ENCODE measurements around the gene NAIP. TPM values are rescaled to one million over a fixed set of nuclear protein-coding genes. Genes with fewer than 3 reads are reported as not detected.
"Not testable (repeated sequence)": the region's sequence is repeated elsewhere in the genome, so short reads cannot be mapped to it uniquely, and the experiment has no call there.

Gene NAIP
- 5.6 and 6.4 TPM in 2 replicates for total RNA-seq

DNA sequence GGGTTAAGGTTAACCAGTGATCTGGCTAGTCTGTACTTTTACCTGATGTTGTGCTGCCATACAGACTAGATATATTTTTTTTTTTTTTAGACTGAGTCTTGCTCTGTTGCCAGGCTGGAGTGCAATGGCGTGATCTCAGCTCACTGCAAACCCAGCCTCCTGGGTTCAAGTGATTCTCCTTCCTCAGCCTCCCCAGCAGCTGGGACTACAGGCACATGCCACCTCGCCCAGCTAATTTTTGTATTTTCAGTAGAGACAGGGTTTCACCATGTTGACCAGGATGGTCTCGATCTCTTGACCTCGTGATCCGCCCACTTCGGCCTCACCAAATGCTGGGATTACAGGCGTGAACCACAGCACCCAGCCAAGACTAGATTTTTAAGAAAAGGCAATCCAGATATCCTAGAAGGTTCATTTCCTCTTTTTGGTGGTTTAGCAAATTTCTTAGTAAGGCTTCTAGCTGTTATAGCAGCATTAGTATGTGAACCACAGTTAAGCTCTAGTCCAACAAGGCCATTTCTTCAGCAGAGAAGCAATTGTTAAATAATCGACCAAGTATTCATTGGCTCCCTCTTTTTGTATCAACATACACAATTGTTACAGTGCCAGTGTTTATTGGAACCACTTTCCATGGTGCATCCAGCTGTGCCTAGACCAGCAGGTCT lies at the start of gene NAIP:
NAIP (minus strand) TSS at position 51 of the 665 bp plus-strand sequence. CDS start 12,424 bp downstream, outside the sequence.
- DNase-seq (ENCODE audit: low read depth); H3K4me3 ChIP-seq (ENCODE audit: low read depth, low read length): not testable (repeated sequence)

DNA sequence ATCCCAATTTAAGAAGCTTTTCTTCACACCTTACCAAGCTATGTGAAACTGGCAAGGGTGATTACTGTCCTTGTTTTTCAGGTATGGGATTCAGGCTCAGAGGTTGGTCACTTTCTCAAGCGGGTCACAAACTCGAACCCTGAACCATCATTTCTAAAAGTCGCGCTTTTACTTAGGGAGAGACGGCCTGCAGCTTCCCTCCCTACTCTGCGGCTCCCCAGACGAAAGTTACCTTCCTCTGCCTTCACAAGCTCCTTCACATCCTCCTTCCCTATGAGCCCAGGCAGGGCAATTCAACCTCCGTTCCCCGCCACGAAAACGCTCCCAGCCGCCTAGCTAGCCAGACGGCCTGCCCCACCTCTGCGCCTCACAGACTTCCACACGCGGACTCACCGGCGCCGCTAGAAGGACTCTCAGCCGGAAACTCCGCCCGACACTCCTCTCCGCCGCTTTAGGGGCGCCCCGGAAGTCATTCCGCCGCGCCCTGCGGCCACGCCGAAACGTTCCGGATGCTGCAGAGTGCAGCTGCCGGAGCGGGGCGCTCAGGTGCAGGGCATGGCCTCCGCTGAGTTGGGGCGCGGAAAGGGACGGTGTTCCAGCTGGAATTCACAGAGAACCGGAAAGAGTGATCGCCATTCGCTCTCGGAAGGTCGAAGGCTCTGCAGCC lies 42.3 kb upstream of the NAIP start, which contains the start of gene GTF2H2:
GTF2H2 (minus strand) TSS at position 415 of the 667 bp plus-strand sequence. CDS start 4,913 bp downstream, outside the sequence.
- not testable (repeated sequence) for DNase-seq (ENCODE audit: low read depth); H3K4me3 ChIP-seq (ENCODE audit: low read depth, low read length)

- DNase-seq (ENCODE audit: low read depth); H3K4me3 ChIP-seq (ENCODE audit: low read depth, low read length): not testable (repeated sequence)
Observed at GRCh38 chr5:71061322-71061721, 36.2 kb upstream of the NAIP start.

- not testable (repeated sequence) for DNase-seq (ENCODE audit: low read depth)
Observed at GRCh38 chr5:71059426-71059825, 34.3 kb upstream of the NAIP start.

DNA sequence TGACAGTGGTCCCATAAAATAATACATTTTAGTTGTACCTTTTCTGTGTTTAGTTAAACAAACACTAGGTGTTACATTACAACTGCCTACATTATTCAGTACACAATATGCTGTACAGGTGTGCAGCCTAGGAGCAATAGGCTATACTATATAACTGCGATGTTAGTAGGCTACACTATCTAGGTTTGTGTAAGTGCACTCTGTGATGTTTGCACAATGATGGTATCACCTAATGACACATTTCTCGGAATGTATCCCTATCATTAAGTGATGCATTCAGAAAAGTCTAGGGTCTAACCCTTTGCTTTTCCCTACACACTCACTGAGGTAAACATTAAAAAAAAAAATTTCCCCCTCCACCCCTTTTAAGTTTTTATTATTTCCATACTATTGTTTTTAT lies 19.7 kb upstream of the NAIP start:
- not testable (repeated sequence) for H3K4me3 ChIP-seq (ENCODE audit: low read depth, low read length); DNase-seq (ENCODE audit: low read depth)

More at GRCh38 chr5:71059426-71059825, 34.3 kb upstream of the NAIP start:
- not testable (repeated sequence) for H3K4me3 ChIP-seq (ENCODE audit: low read depth, low read length)

DNA sequence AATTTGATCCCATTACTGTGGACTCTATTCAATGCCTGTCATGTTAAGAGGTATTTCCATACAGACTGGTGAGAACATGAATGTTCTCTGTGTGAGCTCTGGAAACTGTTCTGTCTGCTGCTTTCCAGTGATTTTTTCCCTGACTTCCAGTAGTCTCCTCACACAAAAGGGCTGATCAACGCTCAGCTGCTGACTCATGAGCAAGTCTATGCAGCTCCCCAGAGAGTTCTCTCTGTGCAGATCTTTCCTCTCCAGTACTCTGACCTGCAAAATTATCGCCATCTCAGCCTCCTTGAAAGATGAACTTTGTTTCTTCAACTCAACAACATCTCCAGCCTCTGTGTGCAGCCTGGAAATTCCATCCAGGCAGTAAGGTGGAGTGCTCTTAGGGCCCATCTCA lies 19.0 kb upstream of the NAIP start:
- not testable (repeated sequence) for H3K4me3 ChIP-seq (ENCODE audit: low read depth, low read length); DNase-seq (ENCODE audit: low read depth)

GRCh38 chr5:71031046-71031776 lies 6.1 kb upstream of the NAIP start:
- H3K4me3 ChIP-seq (ENCODE audit: low read depth, low read length); DNase-seq (ENCODE audit: low read depth): not testable (repeated sequence)

GRCh38 chr5:71020643-71021042 lies 4.5 kb downstream of the NAIP start:
- H3K4me3 ChIP-seq (ENCODE audit: low read depth, low read length); DNase-seq (ENCODE audit: low read depth): not testable (repeated sequence)

- not testable (repeated sequence) for H3K4me3 ChIP-seq (ENCODE audit: low read depth, low read length); DNase-seq (ENCODE audit: low read depth)
Observed at GRCh38 chr5:71018376-71019005, 6.6 kb downstream of the NAIP start.

GRCh38 chr5:71014176-71014575 lies 11.0 kb downstream of the NAIP start:
- TF ChIP-seq CTCF (IDR thresholded peaks at IDR 0.05; ENCODE audit: insufficient read depth, low read depth, low read length) = no peak

DNA sequence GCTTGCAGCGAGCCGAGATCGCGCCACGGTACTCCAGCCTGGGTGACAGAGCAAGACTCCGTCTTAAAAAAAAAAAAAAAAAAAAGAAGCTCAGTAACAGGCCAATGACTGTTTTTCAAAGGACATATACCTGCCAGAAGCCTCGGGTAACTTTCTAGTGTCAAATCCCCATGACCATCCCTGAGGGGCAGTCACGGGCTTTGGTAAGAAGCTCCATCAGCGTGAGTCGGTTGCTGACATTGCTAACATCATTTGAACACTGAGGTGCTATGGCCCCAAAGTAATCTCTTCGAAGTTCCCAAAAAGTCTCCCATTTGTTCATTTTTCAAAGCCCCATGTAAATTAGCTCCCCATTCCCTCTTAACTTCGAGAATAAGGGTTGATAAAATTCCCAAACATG lies 11.6 kb downstream of the NAIP start:
- no peak for TF ChIP-seq CTCF (IDR thresholded peaks at IDR 0.05; ENCODE audit: insufficient read depth, low read depth, low read length)
- DNase-seq (ENCODE audit: low read depth) = no peak

More at GRCh38 chr5:71014176-71014575, 11.0 kb downstream of the NAIP start:
- DNase-seq (ENCODE audit: low read depth) = no peak
- H3K4me3 ChIP-seq (ENCODE audit: low read depth, low read length) = no peak overlapping the region

More for the DNA sequence above, 11.6 kb downstream of the NAIP start:
- H3K4me3 ChIP-seq (ENCODE audit: low read depth, low read length) = no peak overlapping the region
